Suppressor macrophage treated with lipopolysaccharide for 4 hours (primary cell): Measurements from ENCODE around the gene CIDEB.

Source experiments
- DNase-seq: peaks from one replicate; pipeline ENCODE4 v3.0.0-alpha.2; 2020

Gene CIDEB

DNA sequence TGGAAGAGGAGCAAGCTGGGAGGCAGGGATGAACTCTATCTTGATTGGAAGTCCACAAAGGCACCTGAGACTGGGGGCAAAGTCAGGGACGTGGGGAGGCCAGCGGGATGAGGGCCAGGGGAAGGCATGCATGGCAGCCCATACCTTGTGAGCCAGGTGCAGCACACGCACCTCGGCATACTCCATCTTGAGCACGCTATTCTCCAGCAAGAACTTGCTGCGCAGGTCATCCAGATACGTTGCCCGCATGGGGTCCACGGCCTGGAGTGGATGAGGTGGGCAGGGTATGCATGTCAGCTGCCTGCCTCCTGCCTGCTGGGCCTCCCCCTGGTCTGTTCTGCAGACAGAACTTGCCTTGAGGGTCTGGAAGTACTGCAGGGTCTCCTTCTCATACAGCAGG is 40.3 kb downstream of the CIDEB start:
- no peak for DNase-seq

DNA sequence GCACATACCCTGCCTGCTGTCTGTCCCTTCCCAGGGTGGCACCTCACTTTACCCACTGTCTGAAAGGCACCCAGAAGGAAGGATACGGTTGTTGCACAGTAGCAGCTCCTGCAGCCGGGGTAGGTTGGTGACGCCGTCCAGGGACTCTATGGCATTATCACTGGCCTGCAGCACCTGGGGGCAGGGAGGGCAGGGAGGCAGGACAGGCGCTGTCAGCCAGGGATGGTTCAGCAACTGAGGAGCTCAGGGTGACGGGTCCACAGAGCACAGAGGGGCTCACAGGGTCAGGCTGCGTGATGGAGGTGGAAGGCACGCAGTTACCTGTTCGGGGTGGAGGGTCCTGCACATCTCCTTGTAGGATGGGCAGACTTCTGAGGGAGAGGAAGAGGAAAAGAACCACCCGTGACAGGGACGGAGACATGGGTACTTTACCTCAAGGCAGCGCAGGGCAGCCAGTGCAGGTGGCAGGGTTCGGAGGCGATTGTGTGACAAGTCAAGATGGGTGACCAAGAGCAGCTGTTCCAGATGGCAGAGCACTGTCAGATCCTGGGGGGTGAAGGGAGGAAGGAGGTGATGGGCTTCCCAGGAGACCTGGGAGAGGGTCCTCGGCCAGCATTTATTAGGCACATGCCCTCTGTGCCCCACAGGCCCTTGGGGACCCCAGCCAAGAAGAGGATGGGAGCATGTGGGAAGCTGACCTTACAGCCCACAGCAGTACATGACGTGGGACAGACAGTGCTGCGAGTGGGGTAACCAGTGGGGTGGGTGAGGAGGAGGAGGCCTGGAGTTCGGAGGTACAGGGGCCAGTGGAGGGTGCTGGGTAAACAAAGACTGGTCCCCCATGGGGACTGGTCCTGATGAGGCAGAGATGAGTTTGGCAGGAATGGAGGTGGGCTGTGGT is 41.2 kb downstream of the CIDEB start:
- no peak for DNase-seq

DNA sequence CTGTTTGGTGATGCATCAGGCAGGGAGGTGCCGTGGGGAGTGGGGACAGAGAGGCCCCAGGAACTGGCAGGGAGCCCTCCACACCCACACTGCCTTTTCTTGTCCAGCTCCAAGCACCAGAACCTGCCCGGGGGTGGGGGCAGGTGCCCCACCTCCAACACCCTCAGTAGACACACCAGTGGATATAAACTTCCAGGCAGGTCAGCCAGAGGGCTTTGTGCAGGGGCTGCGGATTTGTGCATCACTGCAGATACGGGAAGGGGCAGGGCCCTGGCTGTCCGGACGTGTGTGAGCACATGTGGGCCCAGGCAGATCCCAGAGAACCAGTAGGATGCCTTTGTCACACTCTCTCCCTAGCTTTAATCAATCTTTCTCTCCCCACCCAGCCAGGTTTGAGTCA is 43.5 kb downstream of the CIDEB start:
- DNase-seq: no peak

DNA sequence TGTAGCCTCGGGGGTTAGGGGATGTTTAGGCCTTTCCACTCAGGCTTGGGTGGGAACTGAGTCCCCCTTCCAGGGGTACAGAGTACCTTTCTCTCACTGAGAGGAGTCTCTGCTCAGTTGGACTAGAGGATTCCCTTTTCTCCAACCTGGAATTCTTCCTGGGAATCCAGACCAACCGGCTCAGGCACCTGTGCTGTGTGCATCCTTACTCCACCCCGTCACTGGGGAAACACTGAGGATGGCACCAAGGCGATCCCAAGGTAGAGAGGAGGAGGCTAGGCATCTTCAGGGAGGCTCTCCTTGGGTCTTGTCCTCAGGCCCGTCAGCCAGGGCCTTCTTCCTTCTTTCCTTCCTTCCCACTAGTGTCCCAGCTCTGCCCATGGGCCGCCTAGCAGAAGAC is 43.9 kb downstream of the CIDEB start:
- no peak for DNase-seq

DNA sequence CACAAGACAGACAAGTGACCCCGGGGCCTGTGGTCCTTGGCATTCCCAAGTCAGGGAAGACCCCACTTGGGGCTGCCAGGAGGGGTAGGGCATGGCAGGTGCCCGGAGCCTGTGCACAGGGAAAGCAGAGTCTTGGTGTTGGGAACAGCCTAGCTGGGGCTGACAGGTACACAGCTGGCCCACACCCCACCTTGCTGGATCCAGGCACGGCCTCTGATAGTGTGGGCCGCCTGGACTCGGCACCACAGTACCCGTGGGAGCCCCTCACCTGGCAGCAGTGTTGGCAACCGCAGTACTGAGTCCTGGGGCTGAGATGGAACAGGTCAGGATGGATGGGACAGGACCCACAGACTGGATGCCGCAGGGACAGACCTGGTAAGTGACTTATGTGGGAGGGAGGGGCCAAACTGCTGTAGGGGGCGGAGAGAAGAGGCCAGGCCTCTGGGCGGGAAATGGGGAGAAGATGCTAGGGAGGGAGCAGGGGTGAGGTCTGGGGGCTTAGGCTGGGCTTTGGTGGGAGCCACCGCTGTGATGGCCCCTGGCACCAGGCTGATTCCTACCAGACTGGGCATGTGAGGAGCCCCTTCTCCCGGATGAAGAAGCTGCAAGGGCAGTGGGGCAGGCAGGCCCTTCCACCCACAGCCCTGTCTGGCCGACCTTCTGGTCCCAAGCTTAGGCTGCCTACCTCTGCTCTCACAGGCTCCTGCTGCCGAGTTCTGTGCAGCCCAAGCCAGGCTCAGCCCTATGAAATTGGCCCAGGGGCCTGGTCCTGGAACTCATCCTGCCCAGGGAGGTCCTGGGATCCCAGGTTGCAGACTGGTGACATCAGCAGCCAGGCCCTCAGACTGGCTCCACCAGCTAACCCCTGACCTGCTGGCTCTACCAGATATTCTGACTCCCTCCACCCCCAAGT is 44.7 kb downstream of the CIDEB start, which contains the start of gene TGM1:
Gene TGM1 (minus strand): TSS at position 357 of the 913 bp plus-strand sequence. CDS start 825 bp downstream, outside the sequence.
- no peak for DNase-seq

DNA sequence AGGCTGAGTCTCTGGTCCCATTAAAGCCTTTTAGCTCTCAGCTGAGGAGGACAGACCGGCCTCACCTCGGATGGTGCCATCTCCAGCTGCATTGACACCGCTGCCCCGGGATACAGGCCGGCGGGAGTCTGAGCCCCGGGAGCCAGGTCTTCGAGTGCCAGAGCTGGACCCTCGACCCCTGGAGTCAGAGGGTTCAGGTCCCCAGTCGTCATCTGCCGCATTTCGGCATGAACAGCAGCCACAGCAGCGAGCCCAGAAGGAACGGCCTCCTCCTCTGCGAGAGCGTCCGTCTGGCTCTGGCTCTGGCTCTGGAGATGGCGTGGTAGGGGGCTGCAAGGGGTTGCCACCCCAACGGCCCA is 45.8 kb downstream of the CIDEB start:
- no peak for DNase-seq

DNA sequence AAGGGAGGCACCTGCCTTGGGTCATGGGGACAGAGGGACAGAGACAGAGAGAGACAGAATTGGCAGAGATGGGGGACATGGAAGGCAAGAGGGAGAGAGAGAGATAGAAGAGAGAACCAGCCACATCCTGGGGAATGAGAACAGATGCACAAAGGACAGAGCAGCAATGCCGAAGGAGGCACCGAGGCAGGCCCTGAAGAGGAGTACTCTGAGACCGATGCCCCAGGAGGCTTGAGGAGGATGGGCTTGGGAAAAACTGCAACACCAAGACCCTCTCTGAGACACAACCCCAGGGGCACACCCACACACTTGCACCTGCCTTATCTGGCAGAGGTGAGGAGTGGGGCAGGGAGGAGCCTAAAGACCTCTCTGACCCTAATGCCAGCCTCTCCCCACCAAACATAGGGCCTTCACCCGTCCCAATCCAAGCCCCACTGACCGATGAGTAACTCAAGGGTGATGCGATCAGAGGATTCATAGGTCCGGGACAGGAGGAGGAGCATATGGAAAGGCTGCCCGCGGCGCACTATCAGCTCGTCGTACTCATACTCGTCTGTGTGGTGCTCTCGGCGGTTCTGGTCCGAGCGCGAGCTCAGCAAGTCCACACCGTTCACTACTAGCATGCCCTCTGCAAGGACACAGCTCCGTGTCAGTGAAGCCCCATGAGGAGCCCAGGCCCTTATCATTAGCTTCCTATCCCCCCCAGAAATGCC is 46.4 kb downstream of the CIDEB start:
- DNase-seq: no peak

DNA sequence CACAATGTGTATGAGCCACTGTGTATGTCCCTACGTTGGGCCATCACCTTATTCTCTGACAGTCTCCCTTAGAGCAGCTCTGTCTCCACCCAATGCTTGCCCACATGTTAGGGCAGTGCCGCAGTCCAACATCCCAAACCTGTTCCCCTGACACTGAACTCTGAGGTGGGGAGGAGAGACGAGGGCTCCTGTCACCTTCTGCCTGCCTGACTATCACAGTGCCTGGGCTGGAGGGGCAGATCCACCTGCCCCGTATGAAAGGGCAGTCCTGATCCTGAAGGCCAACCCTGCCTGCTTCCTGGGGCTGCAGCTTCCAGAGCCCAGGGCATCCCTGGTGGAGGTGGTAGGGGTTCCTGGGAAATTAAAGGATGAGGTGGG is 47.0 kb downstream of the CIDEB start:
- DNase-seq: no peak

DNA sequence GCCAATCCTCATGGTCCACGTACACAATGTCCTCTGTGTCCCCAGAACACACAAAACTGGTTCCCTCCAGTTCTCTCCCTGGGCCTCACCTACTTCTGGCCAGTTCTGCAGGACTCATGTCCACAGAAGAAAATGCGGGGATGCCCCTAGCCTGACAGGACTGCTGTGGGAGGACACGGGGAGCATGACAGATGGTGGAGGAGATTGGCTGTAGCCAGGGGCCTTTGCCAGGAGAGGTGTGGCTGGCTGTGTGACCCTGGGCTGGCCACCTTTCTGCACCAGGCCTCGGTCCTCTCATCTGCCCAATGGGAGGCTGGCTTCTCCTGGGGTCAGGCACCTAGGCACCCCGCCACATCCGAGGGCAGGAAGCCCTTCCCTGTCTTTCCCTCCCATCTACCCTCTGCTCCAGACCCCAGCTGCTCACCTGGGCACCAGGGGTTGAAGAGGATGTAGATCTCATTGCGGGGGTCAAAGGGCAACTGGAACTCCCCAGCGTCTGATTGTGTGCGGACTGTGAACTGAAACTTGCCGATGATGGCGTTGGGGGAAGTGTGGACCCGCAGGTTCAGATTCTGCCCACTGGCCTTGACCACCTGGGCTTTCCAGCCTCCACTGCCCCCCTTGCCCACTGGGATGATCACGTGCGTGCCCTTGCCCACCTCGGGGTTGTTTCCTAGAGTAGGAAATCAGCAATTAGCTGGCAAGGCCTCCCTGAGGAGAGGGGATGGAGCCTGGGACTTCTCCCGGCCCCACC is 47.6 kb downstream of the CIDEB start:
- DNase-seq: no peak

DNA sequence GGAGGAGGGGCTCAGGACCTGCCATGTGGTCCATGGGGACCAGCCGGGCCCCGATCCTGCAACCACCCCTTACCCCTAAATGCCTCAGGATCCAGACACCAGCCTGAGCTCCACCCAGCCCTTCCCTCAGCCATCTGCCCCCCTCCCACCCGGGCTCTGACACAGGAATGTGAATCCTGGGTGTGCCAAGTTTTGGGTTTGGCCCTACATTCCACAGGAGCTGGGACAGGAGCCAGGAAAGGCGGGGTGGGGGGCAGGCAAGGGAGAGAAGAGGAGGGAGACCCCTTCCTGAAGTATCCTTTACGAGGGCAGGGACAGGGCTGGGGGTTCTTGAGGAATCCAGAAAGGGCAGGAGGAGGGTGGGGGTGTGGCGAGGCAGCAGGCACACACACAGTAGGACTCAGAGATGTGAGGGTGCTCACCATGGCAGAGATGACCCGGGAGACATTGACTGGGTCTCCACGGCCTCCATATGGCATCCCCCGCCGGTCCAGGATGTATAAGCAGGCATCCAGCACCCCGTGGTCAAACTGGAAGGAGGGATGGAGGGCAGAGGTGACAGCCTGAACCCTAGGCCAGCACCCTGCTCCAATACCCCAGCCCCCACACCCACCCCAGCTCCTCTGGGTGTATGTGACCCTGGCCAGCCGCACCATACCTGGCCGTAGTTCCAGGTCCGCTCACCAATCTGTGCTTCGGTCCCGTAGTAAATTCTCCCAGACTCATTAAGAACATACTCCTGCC is 48.3 kb downstream of the CIDEB start:
- DNase-seq: no peak

DNA sequence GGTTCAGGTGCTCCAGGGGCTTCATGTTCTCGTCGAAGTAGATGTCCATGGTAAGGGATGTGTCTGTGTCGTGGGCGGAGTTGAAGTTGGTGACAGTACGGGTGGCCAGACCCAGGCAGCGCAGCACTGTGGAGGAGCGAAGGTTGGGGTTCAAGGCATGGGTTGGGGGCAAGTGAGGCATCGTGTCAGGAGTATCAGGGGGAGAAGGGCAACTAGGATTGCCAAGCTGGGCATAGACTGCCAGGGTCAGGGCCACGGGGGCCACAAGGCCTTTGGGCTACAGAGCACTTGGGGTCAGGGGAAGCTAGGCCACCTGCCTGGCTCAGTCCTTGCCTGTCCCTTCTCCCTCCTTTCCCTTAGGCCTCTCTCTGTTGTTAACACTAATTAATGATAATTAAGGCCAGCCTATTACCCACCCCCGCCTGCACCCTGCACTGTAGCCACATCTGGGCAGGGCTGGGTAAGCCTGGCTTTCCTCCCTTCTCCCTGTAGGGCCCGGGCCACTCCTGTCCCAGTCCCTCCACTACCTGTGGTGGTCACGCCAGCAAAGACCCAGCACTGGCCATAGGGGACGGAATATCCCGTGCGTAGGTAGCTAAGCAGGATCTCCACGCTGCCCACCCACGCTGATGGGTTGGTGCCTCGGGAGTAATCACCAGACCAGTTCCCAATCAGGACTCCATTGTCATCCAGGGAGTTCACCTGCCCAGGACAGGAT is 49.1 kb downstream of the CIDEB start:
- no peak for DNase-seq

DNA sequence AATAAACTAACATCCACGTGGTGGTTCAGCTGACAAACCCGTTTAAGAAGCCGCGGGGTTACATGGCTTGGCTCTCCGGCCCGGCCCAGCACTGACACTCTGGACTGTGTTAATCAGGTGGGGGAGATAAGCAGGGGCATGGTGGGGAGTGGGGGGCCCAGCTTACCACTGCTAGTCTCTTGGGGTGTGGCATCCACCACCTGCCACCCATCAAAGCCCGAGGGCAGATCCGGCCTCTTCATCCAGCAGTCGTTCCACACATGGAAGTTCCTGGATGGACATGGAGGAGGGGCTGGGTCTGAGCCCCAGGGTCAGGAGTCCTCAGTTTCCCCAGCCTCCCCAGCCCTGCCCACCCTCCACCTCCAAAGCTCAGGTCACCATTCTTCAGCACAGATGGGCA is 49.7 kb downstream of the CIDEB start:
- DNase-seq: no peak

DNA sequence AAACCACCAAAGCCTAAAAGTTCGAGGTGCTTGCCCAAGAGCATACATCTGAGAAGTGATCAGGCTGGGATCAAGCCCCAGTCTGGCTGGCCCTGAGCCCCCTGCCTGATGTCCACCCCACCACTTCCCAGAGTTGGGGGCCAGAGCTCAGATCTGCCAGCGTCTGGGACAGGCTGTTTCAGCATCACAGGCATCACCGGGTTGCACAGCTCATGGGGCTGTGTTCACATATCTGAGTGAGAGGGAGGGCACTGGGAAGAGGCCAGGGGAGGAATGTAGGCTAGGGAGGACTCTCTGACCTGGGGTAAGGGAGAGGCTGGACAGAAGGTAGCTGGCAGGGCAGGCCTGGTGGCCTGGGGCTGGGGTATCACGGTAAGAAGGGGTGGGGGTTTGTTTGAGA is 50.8 kb downstream of the CIDEB start:
- DNase-seq: no peak

DNA sequence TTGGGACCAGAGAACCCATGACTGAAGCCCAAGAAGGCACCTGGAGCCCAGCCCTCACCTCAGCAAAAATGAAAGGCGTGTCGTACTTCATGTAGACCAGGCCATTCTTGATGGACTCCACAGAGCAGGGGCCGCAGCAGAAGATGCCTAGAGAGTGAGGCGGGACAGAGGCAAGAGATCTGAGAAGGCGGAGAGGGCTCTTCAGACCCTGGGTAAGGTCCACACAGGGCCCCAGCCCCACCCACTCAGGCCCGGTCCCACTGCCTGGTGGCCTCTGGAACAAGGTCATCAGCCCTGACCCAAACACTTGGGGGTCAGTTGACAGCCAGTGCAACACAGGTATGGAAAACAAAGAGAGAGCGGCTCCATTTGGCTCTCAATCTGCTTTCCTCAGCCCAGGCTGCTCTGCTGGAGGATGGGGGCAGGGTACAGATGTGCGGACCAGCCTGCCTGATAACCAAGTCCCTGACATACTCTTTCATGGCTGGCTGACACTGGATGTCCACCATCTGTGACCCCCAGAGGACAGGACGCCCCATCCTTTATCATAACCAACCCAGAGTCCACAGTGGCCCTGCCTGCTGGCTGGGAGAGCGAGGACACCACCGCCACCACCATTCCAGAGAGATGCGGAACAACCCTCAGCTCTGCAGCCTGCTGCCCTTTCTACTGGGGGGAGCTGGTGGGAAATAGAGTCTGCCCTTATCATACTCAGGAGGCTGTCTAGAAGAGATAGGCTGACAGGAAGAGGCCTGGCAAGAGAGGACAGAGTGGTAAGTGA is 51.7 kb downstream of the CIDEB start:
- no peak for DNase-seq

DNA sequence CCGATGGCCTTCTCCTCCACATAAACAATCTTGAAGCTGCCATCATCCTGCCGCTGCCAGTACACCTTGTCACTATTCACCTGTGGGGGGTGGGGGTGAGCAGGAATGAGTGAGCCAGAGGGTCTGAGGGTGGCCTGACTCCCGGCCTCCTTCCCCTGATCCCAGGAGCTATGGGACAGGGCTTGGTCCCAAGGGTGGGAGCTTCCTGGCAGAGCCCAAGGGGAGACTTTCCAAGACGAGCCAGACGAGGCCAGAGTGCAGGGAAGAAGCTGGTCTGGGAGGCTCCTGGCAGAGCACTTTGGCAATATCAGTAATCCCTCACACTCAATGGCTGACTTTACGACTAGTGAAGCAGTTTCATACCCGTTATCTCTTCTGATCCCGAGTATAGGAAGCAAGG is 52.3 kb downstream of the CIDEB start:
- no peak for DNase-seq
